Peyer's patch (tissue), 4 donors: ENCODE data around the gene WDR31. TPM values are rescaled to one million over a fixed set of nuclear protein-coding genes. Genes with fewer than 3 reads are reported as not detected.

Experiments
- DNase-seq, 3 donors: peaks; one replicate each; pipeline ENCODE4 v3.0.0-alpha.2; 2017 to 2019
- H3K27ac ChIP-seq, 4 donors: fragments of 200-600 bp; sonication (generic); one replicate each; pipeline ENCODE4 v1.5.1; 2016 to 2019
- H3K27me3 ChIP-seq, 2 donors: fragments of 200-600 bp; sonication (generic); one replicate each; pipeline ENCODE4 v1.5.1; 2019
- H3K36me3 ChIP-seq, 3 donors: fragments of 200-600 bp; sonication (generic); one replicate each; pipeline ENCODE4 v1.5.1; 2016 to 2019
- H3K4me1 ChIP-seq, 4 donors: fragments of 200-600 bp; sonication (generic); one replicate each; pipeline ENCODE4 v1.5.1; 2016 to 2019
- H3K4me3 ChIP-seq, 4 donors: fragments of 200-600 bp; sonication (generic); 1 replicate in 3 of 4; 2 replicates in 1 of 4; pipeline ENCODE4 v1.5.1; 2016 to 2019; ENCODE audit warnings: mild to moderate bottlenecking in 1 of 4
- H3K9me3 ChIP-seq, 4 donors: fragments of 200-600 bp; sonication (generic); one replicate each; pipeline ENCODE4 v1.5.1; 2016 to 2019; ENCODE audit warnings: mild to moderate bottlenecking in 1 of 4
- CTCF ChIP-seq, 6 experiments: fragments of 450-650 bp in 4 of 6; fragments of 200-600 bp in 2 of 6; sonication (generic) in 1 of 6; IDR thresholded peaks; one replicate each; pipeline ENCODE4 v1.5.1; 2017 to 2019; ENCODE audit warnings: antibody characterized with exemption in 6 of 6, mild to moderate bottlenecking in 3 of 6, moderate library complexity in 1 of 6
- POLR2A ChIP-seq, 2 donors: fragments of 450-650 bp; IDR thresholded peaks; one replicate each; pipeline ENCODE4 v1.5.1; 2017; ENCODE audit warnings: antibody characterized with exemption in 2 of 2, mild to moderate bottlenecking in 2 of 2, moderate library complexity in 2 of 2
- total RNA-seq, 4 donors: library from RNA; depleted of rRNA; stranded (reverse); fragments of >200 nt; gene quantifications; one replicate each; pipeline ENCODE4 v1.1.0, GENCODE V29; 2016

Gene WDR31
- total RNA-seq, 4 donors from 2014 or later: 1.1 to 3.5 (median 2.5) TPM; not detected in 1

GRCh38 chr9:113326230-113326629 is 13.8 kb downstream of the WDR31 start:
- no peak overlapping the region for H3K4me3 ChIP-seq
- TF ChIP-seq POLR2A (IDR thresholded peaks at IDR 0.05) (no peak), CTCF (IDR thresholded peaks at IDR 0.05) (no peak)
- no peaks in the 10 kb centered on the region for H3K9me3 ChIP-seq
- H3K27me3 ChIP-seq: no peaks in the 10 kb centered on the region
- H3K36me3 ChIP-seq: no peaks in the 10 kb centered on the region
- no peaks in the 10 kb centered on the region for H3K4me1 ChIP-seq
- no peak overlapping the region for H3K27ac ChIP-seq
- no peak for DNase-seq

DNA sequence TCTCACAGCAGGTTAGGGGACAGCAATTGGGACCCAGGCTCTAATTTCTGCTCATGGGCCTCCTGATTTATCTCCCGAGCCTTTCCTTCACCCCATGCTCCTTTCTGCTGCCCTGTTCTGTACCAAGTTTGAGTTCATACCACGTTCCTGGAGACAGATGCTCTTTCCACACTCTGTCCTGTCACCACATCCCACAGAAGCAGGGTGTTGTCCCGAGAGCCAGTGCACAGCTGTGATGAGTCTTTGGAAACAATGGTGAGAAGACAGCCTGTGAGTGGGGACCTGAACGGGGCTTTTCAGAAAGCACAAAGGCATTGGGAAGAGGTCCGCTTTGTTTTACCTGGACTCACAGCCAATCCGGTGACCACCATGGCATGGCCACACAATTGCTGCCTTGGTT is 17.4 kb downstream of the WDR31 start:
- no peak for TF ChIP-seq CTCF (IDR thresholded peaks at IDR 0.05)
- no peak for TF ChIP-seq POLR2A (IDR thresholded peaks at IDR 0.05)
- H3K9me3 ChIP-seq: no peaks in the 10 kb centered on the region
- no peaks in the 10 kb centered on the region for H3K27me3 ChIP-seq
- H3K27ac ChIP-seq: no peak overlapping the region
- no peak overlapping the region for H3K4me3 ChIP-seq
- no peak for DNase-seq
- no peaks in the 10 kb centered on the region for H3K4me1 ChIP-seq
- no peaks in the 10 kb centered on the region for H3K36me3 ChIP-seq

- TF ChIP-seq POLR2A (IDR thresholded peaks at IDR 0.05) (no peak), CTCF (IDR thresholded peaks at IDR 0.05) (no peak)
- Histone ChIP-seq H3K27ac (no peak overlapping the region), H3K27me3 (no peaks in the 10 kb centered on the region), H3K4me3 (no peak overlapping the region), H3K9me3 (no peaks in the 10 kb centered on the region), H3K4me1 (no peaks in the 10 kb centered on the region), H3K36me3 (no peaks in the 10 kb centered on the region)
- no peak for DNase-seq
These were observed 20.0 kb downstream of the WDR31 start for GRCh38 chr9:113320051-113320450.

DNA sequence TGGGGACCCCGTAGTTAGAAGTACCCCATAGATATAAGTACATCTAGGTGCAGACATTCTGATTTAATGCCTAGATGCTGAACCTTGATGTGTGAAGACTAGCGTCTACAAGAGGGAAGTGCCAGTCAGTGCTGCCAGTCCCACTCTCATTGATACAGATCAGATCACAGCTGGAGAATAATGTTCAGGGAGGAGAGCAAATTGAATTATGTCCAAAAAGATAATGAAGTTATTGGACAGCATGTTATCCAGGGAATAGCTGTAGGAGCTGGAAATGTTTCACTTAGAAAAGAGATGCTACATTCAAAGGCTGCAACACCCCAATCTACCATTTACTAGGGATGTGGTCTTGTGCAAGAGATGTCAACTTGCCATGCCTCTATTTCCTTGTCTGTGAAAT is 21.0 kb downstream of the WDR31 start:
- Histone ChIP-seq H3K4me3 (no peak overlapping the region), H3K27ac (no peak overlapping the region), H3K9me3 (no peaks in the 10 kb centered on the region), H3K36me3 (no peaks in the 10 kb centered on the region), H3K27me3 (no peaks in the 10 kb centered on the region), H3K4me1 (no peaks in the 10 kb centered on the region)
- TF ChIP-seq POLR2A (IDR thresholded peaks at IDR 0.05): no peak
- no peak for TF ChIP-seq CTCF (IDR thresholded peaks at IDR 0.05)
- DNase-seq: no peak

- Histone ChIP-seq H3K27ac (no peak overlapping the region), H3K27me3 (no peaks in the 10 kb centered on the region), H3K4me3 (no peak overlapping the region), H3K4me1 (no peaks in the 10 kb centered on the region), H3K9me3 (no peaks in the 10 kb centered on the region), H3K36me3 (no peaks in the 10 kb centered on the region)
- TF ChIP-seq CTCF (IDR thresholded peaks at IDR 0.05) (no peak), POLR2A (IDR thresholded peaks at IDR 0.05) (no peak)
- DNase-seq: no peak
These were observed 22.3 kb downstream of the WDR31 start for GRCh38 chr9:113317777-113318176.

DNA sequence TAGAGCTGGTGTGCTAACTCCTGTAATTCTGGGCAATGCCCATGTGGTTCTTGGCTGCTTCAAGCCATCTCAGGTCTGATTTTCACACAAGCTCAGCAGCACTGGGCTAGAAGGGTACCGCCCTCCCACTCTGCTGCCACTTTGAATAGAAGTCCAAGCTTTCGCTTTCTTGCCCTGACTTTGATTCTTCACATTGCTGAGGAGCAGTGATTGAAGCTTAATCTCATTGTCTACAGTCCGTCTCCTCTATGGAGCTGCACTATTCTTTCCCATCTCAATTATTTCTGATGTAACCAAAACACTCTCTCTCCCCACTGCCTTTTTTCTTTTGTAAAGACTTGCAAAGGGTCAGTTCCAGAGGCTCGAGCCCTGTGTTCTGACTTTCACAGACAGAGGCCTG is 24.0 kb downstream of the WDR31 start:
- Histone ChIP-seq H3K4me3 (no peak overlapping the region), H3K27ac (no peak overlapping the region), H3K27me3 (no peaks in the 10 kb centered on the region), H3K36me3 (no peaks in the 10 kb centered on the region), H3K4me1 (no peaks in the 10 kb centered on the region), H3K9me3 (no peaks in the 10 kb centered on the region)
- DNase-seq: no peak
- TF ChIP-seq CTCF (IDR thresholded peaks at IDR 0.05) (no peak), POLR2A (IDR thresholded peaks at IDR 0.05) (no peak)
